ENCODE measurements around the gene GSE1.

DNA sequence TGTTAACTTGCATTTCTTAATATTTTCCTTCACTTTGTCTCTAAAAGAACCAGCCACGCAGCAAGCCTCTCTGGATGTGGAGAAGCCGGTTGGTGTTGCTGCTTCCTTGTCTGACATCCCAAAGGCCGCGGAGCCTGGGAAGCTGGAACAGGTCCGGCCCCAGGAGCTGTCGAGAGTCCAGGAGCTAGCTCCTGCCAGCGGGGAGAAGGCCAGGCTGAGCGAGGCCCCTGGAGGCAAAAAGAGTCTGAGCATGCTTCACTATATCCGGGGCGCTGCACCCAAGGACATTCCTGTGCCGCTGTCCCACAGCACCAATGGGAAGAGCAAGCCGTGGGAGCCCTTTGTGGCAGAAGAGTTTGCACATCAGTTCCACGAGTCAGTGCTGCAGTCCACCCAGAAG lies 52.8 kb downstream of the GSE1 start:
- no peak for TF ChIP-seq POLR2AphosphoS5 (IDR thresholded peaks at IDR 0.05; ENCODE audit: low read depth, low read length)
- TF ChIP-seq, protein P1, sequence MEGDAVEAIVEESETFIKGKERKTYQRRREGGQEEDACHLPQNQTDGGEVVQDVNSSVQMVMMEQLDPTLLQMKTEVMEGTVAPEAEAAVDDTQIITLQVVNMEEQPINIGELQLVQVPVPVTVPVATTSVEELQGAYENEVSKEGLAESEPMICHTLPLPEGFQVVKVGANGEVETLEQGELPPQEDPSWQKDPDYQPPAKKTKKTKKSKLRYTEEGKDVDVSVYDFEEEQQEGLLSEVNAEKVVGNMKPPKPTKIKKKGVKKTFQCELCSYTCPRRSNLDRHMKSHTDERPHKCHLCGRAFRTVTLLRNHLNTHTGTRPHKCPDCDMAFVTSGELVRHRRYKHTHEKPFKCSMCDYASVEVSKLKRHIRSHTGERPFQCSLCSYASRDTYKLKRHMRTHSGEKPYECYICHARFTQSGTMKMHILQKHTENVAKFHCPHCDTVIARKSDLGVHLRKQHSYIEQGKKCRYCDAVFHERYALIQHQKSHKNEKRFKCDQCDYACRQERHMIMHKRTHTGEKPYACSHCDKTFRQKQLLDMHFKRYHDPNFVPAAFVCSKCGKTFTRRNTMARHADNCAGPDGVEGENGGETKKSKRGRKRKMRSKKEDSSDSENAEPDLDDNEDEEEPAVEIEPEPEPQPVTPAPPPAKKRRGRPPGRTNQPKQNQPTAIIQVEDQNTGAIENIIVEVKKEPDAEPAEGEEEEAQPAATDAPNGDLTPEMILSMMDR (IDR thresholded peaks at IDR 0.05), result no peak
- TF ChIP-seq, protein P2, sequence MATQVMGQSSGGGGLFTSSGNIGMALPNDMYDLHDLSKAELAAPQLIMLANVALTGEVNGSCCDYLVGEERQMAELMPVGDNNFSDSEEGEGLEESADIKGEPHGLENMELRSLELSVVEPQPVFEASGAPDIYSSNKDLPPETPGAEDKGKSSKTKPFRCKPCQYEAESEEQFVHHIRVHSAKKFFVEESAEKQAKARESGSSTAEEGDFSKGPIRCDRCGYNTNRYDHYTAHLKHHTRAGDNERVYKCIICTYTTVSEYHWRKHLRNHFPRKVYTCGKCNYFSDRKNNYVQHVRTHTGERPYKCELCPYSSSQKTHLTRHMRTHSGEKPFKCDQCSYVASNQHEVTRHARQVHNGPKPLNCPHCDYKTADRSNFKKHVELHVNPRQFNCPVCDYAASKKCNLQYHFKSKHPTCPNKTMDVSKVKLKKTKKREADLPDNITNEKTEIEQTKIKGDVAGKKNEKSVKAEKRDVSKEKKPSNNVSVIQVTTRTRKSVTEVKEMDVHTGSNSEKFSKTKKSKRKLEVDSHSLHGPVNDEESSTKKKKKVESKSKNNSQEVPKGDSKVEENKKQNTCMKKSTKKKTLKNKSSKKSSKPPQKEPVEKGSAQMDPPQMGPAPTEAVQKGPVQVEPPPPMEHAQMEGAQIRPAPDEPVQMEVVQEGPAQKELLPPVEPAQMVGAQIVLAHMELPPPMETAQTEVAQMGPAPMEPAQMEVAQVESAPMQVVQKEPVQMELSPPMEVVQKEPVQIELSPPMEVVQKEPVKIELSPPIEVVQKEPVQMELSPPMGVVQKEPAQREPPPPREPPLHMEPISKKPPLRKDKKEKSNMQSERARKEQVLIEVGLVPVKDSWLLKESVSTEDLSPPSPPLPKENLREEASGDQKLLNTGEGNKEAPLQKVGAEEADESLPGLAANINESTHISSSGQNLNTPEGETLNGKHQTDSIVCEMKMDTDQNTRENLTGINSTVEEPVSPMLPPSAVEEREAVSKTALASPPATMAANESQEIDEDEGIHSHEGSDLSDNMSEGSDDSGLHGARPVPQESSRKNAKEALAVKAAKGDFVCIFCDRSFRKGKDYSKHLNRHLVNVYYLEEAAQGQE (IDR thresholded peaks at IDR 0.05; ENCODE audit: insufficient read depth in 1 of 2, low read depth in 2 of 2, low read length in 1 of 2), result no peak
